NB4 (cell line): ENCODE results near the gene PLXNB2.

Source experiments
- DNase-seq: peaks from one replicate; pipeline ENCODE4 v3.0.0; 2010; ENCODE audit warnings: low read depth
- H3K4me3 ChIP-seq: one replicate; pipeline ENCODE4 v1.5.1; 2011; ENCODE audit warnings: mild to moderate bottlenecking, low read depth, low read length, moderate library complexity
- CTCF ChIP-seq: IDR thresholded peaks from one replicate; pipeline ENCODE4 v1.5.1; 2012; ENCODE audit warnings: low read depth, low read length
- MAX ChIP-seq: IDR thresholded peaks from 2 replicates; pipeline ENCODE4 v1.6.1; 2011; ENCODE audit warnings: low read depth, low read length
- MYC ChIP-seq: IDR thresholded peaks from 2 replicates; pipeline ENCODE4 v1.6.1; 2011; ENCODE audit warnings: low read depth, low read length
- POLR2A ChIP-seq: IDR thresholded peaks from 2 replicates; pipeline ENCODE4 v1.6.1; 2011; ENCODE audit warnings: mild to moderate bottlenecking; ENCODE audit not compliant: insufficient read length; ENCODE audit errors: extremely low read depth

PLXNB2 gene

GRCh38 chr22:50289151-50289941 lies 18.1 kb downstream of the PLXNB2 start:
- no peak overlapping the region for H3K4me3 ChIP-seq
- TF ChIP-seq MYC (no peak), CTCF (no peak), MAX (no peak), POLR2A (no peak)
- no peak for DNase-seq

GRCh38 chr22:50287731-50288130 lies 19.7 kb downstream of the PLXNB2 start:
- no peak for DNase-seq
- H3K4me3 ChIP-seq = no peak overlapping the region
- TF ChIP-seq MAX (no peak), CTCF (no peak), MYC (no peak), POLR2A (no peak)

DNA sequence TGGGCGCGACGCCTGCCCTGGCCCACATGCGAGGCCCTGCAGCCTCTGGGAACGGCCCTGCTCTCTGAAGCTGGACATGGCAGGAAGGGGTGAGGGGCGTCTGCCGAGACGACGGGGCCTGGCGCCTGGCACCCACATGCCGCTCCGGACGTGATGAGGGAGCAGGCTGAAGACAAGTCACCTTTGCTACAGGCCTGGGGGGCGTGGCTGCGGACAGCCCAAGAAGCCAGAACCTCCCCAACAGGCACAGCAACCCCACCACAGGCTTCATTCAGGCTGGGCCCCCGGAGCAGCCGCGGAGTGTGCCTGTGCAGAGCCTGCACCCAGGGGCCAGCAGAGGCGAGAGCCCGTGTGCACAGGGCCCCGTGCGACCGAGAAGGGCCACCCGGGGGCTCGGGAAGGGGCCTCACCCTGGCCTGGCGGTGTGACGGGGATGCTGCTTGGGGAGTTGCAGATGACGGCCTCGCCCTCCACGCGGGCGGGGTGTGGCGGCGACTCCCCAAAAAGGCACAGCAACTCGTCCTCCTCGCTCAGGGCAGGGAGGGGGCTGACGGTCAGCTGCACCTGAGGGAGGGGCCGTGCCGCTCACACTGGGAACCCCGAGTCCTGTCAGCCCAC lies 20.6 kb downstream of the PLXNB2 start:
- DNase-seq = no peak
- H3K4me3 ChIP-seq = no peak overlapping the region
- TF ChIP-seq MYC = no peak

DNA sequence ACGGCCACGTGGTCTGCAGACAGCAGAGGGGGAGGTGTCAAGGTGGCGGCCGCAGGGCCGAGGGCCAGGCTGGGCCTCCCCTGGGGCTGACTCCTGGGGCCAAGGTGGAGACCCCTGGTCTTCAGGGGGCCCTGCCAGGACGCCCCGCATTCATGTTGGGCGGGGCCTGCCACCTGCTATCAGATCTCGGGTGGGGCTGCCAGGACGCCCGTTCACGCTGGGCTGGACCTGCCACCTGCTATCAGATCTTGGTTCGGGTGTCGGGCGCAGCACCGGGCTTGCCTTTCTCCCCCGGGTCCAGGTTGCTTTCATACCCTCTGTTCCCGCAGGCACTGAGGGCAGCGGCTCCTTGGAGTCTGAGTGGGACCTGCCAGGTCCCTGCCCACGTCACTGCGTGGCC lies 21.2 kb downstream of the PLXNB2 start:
- TF ChIP-seq MAX (no peak), MYC (no peak), CTCF (no peak), POLR2A (no peak)
- DNase-seq = no peak
- H3K4me3 ChIP-seq = no peak overlapping the region

DNA sequence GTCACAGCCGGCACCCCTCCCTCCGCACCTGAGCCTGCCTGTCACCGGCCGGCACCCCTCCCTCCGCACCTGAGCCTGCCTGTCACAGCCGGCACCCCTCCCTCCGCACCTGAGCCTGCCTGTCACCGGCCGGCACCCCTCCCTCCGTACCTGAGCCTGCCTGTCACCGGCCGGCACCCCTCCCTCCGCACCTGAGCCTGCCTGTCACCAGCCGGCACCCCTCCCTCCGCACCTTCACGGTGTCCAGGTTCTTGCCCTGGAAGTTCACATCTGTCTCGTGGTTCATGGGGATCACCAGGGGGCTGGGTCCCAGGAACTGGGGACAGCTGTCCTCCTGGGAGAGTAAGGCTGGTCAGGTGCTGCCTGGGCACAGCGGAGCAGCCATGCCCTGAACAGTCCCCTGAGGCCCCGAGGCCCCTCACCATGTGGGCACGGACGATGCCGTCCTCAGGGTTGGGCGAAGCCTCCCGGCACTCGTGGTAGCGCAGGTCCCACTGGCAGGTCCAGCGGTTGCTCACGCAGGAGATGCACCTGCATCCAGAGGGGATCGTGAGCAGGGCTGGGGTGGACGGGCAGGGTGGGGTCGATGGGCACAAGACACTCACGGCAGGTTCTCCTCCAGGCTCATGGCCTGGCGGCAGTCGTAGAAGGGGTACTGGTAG lies 21.7 kb downstream of the PLXNB2 start:
- no peak for TF ChIP-seq POLR2A
- TF ChIP-seq CTCF = no peak
- TF ChIP-seq MAX = no peak
- no peak for TF ChIP-seq MYC
- no peak for DNase-seq
- no peak overlapping the region for H3K4me3 ChIP-seq

- no peak for DNase-seq
- TF ChIP-seq MAX = no peak
- no peak for TF ChIP-seq CTCF
- TF ChIP-seq POLR2A = no peak
- TF ChIP-seq MYC = no peak
- no peak overlapping the region for H3K4me3 ChIP-seq
Observed at GRCh38 chr22:50284479-50284878, 23.0 kb downstream of the PLXNB2 start.
